Ectodermal cell (in vitro differentiated cells): ENCODE measurements around the gene WNT7B.

ENCODE experiments used
- H3K27ac ChIP-seq: 2 replicates; pipeline ENCODE4 v1.7.0; 2013; ENCODE audit warnings: mild to moderate bottlenecking, low read depth, low read length; ENCODE audit not compliant: insufficient read depth, poor library complexity, severe bottlenecking
- H3K27me3 ChIP-seq: 2 replicates; pipeline ENCODE4 v1.7.0; 2013; ENCODE audit warnings: mild to moderate bottlenecking, low read length; ENCODE audit not compliant: insufficient read depth, control insufficient read depth, poor library complexity, severe bottlenecking
- H3K36me3 ChIP-seq: one replicate; pipeline ENCODE4 v1.7.0; 2013; ENCODE audit warnings: low read length; ENCODE audit not compliant: control insufficient read depth, insufficient read depth
- H3K4me1 ChIP-seq: one replicate; pipeline ENCODE4 v1.7.0; 2013; ENCODE audit warnings: low read length; ENCODE audit not compliant: control insufficient read depth, insufficient read depth
- H3K4me3 ChIP-seq: 2 replicates; pipeline ENCODE4 v1.7.0; 2013; ENCODE audit warnings: low read depth, low read length, control low read depth; ENCODE audit not compliant: insufficient read depth
- H3K9me3 ChIP-seq: 2 replicates; pipeline ENCODE4 v1.7.0; 2013; ENCODE audit warnings: mild to moderate bottlenecking, low read length, moderate library complexity; ENCODE audit not compliant: control insufficient read depth
- WGBS, 2 experiments: methylation state at CpG; one replicate each; pipeline ENCODE4 v1.1.7; 2013; ENCODE audit warnings: missing lambda C conversion rate in 2 of 2; 5-methylcytosine and 5-hydroxymethylcytosine counted together

Gene WNT7B

GRCh38 chr22:45969801-45970470 lies 7.0 kb downstream of the WNT7B start:
- 61 to 63% methylated on average over 21 of the region's 21 CpGs for WGBS, 2 experiments
- peaks cover 56% of the 10 kb centered on the region for H3K27me3 ChIP-seq

GRCh38 chr22:45969414-45969799 lies 7.6 kb downstream of the WNT7B start:
- WGBS, 2 experiments = 53 to 57% methylated on average over 11 of the region's 11 CpGs

More at GRCh38 chr22:45969801-45970470, 7.0 kb downstream of the WNT7B start:
- Histone ChIP-seq H3K4me1 (peaks cover 25% of the 10 kb centered on the region), H3K9me3 (no peaks in the 10 kb centered on the region), H3K4me3 (no peak overlapping the region), H3K36me3 (no peaks in the 10 kb centered on the region), H3K27ac (no peak overlapping the region)

GRCh38 chr22:45968751-45969413 lies 8.1 kb downstream of the WNT7B start:
- H3K36me3 ChIP-seq = no peaks in the 10 kb centered on the region
- no peak overlapping the region for H3K27ac ChIP-seq
- H3K9me3 ChIP-seq = no peaks in the 10 kb centered on the region
- H3K4me3 ChIP-seq = no peak overlapping the region
- peaks cover 45% of the 10 kb centered on the region for H3K27me3 ChIP-seq
- WGBS, 2 experiments = 90 to 92% methylated on average over 21 of the region's 21 CpGs
- peaks cover 25% of the 10 kb centered on the region for H3K4me1 ChIP-seq

More at GRCh38 chr22:45969414-45969799, 7.6 kb downstream of the WNT7B start:
- Histone ChIP-seq H3K36me3 (no peaks in the 10 kb centered on the region), H3K9me3 (no peaks in the 10 kb centered on the region), H3K27me3 (peaks cover 50% of the 10 kb centered on the region), H3K27ac (no peak overlapping the region), H3K4me3 (no peak overlapping the region), H3K4me1 (peaks cover 25% of the 10 kb centered on the region)

- Histone ChIP-seq H3K27ac (no peak overlapping the region), H3K36me3 (no peaks in the 10 kb centered on the region), H3K4me3 (no peak overlapping the region), H3K9me3 (no peaks in the 10 kb centered on the region), H3K4me1 (peaks cover 25% of the 10 kb centered on the region), H3K27me3 (peaks cover 37% of the 10 kb centered on the region)
- WGBS, 2 experiments = 96 to 97% methylated on average over 10 of the region's 10 CpGs
These were observed 8.8 kb downstream of the WNT7B start for GRCh38 chr22:45968003-45968650.

GRCh38 chr22:45966895-45967365 lies 10.0 kb downstream of the WNT7B start:
- no peaks in the 10 kb centered on the region for H3K9me3 ChIP-seq
- H3K27ac ChIP-seq = no peak overlapping the region
- H3K4me3 ChIP-seq = no peak overlapping the region
- 24 to 30% methylated on average over 17 of the region's 17 CpGs for WGBS, 2 experiments
- H3K36me3 ChIP-seq = no peaks in the 10 kb centered on the region
- peaks cover 25% of the 10 kb centered on the region for H3K27me3 ChIP-seq
- H3K4me1 ChIP-seq = peaks cover 25% of the 10 kb centered on the region

GRCh38 chr22:45966320-45966894 lies 10.6 kb downstream of the WNT7B start:
- Histone ChIP-seq H3K36me3 (no peaks in the 10 kb centered on the region), H3K4me3 (no peak overlapping the region), H3K4me1 (peaks cover 25% of the 10 kb centered on the region), H3K9me3 (no peaks in the 10 kb centered on the region), H3K27ac (no peak overlapping the region), H3K27me3 (peaks cover 20% of the 10 kb centered on the region)
- WGBS, 2 experiments = 82 to 85% methylated on average over 19 of the region's 19 CpGs

- H3K4me1 ChIP-seq = peaks cover 22% of the 10 kb centered on the region
- 93 to 95% methylated on average over 11 of the region's 11 CpGs for WGBS, 2 experiments
These were observed 11.4 kb downstream of the WNT7B start for GRCh38 chr22:45965563-45965962.

GRCh38 chr22:45964926-45965527 lies 11.9 kb downstream of the WNT7B start:
- no peaks in the 10 kb centered on the region for H3K9me3 ChIP-seq
- no peak overlapping the region for H3K27ac ChIP-seq
- H3K27me3 ChIP-seq = peaks cover 6% of the 10 kb centered on the region
- H3K36me3 ChIP-seq = no peaks in the 10 kb centered on the region
- H3K4me3 ChIP-seq = no peak overlapping the region
- 82 to 84% methylated on average over 12 of the region's 12 CpGs for WGBS, 2 experiments
- H3K4me1 ChIP-seq = peaks cover 22% of the 10 kb centered on the region

More at GRCh38 chr22:45965563-45965962, 11.4 kb downstream of the WNT7B start:
- no peaks in the 10 kb centered on the region for H3K9me3 ChIP-seq
- no peak overlapping the region for H3K27ac ChIP-seq
- no peaks in the 10 kb centered on the region for H3K36me3 ChIP-seq
- no peak overlapping the region for H3K4me3 ChIP-seq
- peaks cover 12% of the 10 kb centered on the region for H3K27me3 ChIP-seq

- Histone ChIP-seq H3K27me3 (no peaks in the 10 kb centered on the region), H3K4me3 (no peak overlapping the region), H3K4me1 (peaks cover 25% of the 10 kb centered on the region), H3K36me3 (no peaks in the 10 kb centered on the region), H3K9me3 (no peaks in the 10 kb centered on the region), H3K27ac (no peak overlapping the region)
- WGBS, 2 experiments = 94 to 95% methylated on average over 12 of the region's 12 CpGs
These were observed 12.6 kb downstream of the WNT7B start for GRCh38 chr22:45964372-45964771.
